Amniotic epithelial cell (primary cell): ENCODE results near the gene NRL.

Experiments used
- DNase-seq: peaks from one replicate; pipeline ENCODE4 v3.0.0-alpha.2; 2010; ENCODE audit warnings: low read depth

The NRL gene

GRCh38 chr14:24065408-24065807, 49.3 kb downstream of the NRL start:
- no peak for DNase-seq

GRCh38 chr14:24064856-24065255, 49.9 kb downstream of the NRL start:
- DNase-seq, result no peak

DNA sequence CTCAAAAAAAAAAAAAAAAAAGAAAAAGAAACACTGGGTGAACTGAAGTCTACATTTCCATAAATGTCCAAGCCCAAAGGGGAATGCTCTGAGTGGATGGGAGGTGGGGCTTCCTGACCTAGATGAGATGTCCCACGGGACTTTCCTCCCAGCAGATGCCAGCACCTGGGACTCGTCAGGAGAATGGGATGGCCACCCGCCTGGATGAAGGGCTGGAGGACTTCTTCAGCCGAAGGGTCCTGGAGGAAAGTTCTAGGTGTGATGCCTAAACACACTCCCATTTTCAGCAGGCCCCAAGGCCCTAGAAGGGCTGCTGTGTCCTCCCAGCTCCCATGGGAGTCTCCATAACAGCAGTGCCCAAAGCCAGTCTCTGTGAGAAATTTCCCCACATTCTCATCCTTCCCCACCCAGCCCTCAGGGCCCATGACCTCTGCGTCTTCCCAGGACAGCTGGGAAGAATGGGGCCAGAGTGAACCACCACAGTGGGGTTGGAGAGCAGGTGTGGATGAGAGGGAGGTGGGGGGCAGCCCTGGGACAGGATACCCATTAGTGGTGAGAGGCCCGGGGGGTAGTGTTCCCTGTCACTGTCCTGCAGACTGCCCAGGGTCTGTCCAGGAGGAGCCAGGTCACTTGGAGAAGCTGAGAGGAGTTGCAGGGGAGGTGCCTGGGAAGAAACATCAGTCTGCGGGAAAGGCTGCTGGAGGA, 50.5 kb downstream of the NRL start:
- no peak for DNase-seq

- no peak for DNase-seq
These were observed 51.4 kb downstream of the NRL start for GRCh38 chr14:24063263-24063836.

GRCh38 chr14:24062216-24062980, 52.4 kb downstream of the NRL start:
- no peak for DNase-seq

- no peak for DNase-seq
These were observed 53.5 kb downstream of the NRL start for GRCh38 chr14:24060984-24061913.

GRCh38 chr14:24060443-24060842, 54.3 kb downstream of the NRL start:
- DNase-seq, result no peak

GRCh38 chr14:24059841-24060388, 54.8 kb downstream of the NRL start:
- no peak for DNase-seq

DNA sequence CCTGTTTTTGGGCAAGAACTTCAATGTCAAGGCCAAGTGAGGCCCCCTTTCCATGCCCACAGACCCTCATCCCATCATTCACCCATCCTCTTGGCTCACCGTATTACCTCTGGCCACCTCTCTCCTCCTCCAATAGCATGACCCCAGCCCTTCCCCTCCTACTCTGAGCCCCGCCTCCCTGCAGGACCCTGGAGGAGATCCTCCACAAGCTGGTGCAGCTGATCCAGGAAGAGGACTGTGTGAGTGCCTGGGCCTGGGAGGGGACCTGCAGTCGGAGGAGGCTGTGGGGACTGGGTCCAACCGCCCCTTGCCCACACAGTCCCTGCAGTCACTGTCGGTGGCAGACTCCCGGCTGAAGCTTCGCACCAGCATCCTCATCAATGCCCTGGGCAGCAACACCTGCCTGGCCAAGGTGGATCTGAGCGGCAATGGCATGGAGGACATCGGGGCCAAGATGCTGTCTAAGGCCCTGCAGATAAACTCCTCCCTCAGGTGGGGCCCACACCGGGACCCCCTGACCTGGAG, 55.7 kb downstream of the NRL start:
- no peak for DNase-seq

GRCh38 chr14:24058260-24058950, 56.3 kb downstream of the NRL start:
- DNase-seq, result peak; percentile 58

- DNase-seq, result no peak
These were observed 56.9 kb downstream of the NRL start for GRCh38 chr14:24057867-24058259.

DNA sequence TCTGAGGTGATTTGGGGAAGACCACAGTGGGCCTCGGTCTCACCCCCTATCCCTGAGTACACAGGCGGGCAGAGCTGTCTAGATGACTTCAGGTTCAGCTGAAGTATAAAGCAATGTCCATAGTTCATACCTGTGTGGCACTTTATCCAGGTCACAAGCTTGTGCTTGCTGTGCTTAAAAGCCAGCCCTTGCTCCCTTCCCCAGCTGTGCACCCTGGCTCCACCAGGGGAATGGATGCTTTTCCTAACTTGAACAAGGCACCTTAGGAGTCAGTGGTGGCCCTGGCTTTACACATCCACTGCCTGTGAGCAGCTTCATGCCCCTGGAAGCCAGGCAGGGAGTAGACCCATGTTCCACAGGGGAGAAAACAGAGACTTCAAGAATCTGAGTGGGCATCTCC, 57.5 kb downstream of the NRL start:
- no peak for DNase-seq

DNA sequence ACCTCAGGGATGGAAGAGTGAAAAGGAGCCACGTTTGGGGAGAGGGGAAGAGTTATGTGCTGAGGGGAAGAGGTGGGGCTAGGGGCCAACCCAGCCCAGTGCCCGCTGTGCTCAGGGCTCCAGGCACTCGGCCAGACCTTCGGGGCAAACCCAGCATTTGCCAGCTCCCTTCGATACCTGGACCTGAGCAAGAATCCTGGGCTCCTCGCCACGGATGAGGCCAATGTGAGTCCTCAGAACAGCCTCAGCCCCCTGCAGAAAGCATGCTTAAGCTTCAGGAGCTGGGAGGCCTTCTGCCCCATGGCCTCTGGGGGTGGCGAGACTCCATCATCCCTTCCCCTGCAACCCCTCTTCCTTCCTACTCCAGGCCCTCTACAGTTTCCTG, 58.0 kb downstream of the NRL start:
- DNase-seq, result no peak

DNA sequence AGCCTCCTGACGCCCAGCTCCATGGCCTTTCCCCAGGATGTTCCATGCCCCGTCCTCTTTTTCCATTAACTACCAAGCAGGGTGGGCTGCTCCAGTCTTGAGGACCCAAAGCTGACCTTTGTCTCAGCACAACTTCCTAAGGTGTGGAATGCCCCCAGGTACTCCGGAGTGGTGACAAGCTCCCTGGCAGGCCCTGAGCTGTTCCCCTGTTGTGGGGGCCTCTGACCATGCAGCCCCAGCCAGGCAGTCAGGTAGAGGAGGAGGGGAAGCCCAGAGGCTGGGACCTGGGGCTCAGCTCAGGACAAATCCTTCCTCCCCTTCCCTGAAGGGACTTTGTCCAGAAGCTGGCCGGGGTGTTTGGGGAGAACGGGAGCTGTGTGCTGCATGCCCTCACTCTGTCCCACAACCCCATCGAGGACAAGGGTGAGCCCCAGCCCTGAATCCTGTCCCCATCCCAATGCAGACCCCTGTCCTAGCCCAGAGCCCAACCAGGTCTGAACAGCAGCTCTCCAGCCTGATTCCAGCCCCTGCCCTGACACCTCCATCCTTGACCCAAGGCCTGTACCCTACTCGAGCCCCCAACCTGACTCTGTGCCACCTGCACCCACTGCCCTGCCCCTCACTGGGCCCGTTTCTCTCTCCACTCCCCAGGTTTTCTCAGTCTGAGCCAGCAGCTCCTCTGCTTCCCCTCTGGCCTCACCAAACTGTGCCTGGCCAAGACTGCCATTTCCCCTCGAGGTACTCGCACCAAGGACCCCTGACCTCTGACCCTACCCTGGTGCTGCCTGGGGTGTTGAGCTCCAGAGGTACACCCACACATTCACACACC, 58.6 kb downstream of the NRL start:
- DNase-seq, result no peak

DNA sequence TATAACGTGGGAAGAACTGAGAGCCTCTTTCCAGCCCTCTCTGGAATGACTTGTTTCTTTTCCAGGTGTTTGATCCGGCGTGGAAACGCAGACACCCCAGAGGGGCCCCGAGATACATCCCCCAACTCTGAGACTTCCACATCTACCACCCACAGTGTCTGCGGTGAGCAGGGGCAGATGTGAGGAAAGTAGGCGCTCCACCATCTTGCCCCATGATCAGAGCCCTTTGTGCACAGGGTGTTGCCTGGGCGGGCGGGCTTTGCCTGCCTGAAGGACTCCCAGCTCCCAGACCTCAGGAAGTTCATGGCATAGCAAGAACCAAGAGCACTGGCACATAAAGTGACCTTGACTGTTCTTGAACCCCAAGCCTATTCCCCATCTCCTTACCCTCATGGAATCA, 60.1 kb downstream of the NRL start:
- DNase-seq, result no peak

DNA sequence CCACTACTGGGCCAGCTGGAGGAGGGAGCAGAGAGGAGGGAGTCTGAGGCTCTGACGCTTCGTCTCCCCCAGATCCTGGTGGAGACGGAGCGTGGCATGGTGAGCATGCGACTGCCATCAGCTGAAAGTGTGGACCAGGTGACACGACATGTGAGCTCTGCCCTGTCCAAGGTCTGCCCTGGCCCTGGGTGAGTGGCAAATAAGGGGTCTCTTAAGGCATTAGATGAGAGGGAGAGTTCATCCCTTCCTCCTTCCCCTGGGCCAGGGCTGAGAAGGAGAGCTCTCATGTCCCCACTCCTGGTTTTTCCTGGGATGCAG, 60.5 kb downstream of the NRL start:
- DNase-seq, result no peak

GRCh38 chr14:24053548-24054323, 61.0 kb downstream of the NRL start:
- DNase-seq, result no peak

DNA sequence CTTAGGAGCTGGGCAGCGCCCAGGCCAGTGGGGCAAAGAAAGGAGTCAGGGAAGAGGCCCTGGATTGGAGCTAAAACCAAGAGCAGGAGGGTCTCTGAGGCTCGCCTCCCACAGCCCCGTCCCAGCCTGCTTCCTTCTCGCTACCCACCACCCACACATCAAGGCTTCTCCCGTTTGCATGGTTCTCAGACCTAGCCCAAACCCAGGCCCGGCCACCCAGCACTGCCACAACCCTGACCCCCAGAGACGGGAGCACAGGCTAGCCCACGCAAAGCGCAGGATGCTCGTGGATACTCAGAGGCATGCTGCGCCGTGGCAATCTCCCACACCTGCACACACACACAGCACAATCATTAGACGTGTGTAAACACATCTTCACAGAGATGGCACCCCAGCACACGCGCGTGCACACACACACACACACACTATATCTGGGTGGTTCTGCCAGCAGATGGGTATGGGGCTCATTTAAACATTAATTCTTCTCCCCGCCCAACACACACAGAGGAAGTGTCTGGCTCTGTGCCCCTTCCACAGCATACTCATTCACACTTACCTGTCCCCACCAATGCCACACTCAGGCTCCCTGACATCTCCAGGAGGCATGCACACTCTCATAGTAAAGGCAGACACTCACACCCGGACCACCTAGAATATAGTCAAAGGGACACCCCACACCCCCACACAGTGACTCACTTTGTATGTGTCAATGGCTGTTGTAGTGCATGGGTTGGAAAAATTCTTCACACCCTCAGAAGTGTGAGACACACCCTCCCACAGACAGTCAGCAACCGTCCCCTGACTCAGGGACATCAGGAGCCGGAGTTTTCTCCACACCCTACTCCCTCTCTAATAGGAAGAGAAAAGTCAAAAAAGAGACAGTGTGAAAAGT, 61.8 kb downstream of the NRL start:
- no peak for DNase-seq
